Adipocyte (in vitro differentiated cells): Measurements from ENCODE around the gene CAT.

Source experiments
- DNase-seq: peaks from one replicate; pipeline ENCODE4 v3.0.0-alpha.2; 2015; ENCODE audit warnings: low read depth
- H3K27me3 ChIP-seq: replicated peaks from 2 replicates; pipeline ENCODE4 v1.7.0; 2013; ENCODE audit warnings: mild to moderate bottlenecking, low read length, moderate library complexity; ENCODE audit not compliant: control insufficient read depth, insufficient read depth
- H3K36me3 ChIP-seq: 2 replicates; pipeline ENCODE4 v1.7.0; 2013; ENCODE audit warnings: low read length, mild to moderate bottlenecking, moderate library complexity; ENCODE audit not compliant: control insufficient read depth, insufficient read depth, severe bottlenecking
- H3K4me1 ChIP-seq: 2 replicates; pipeline ENCODE4 v1.7.0; 2013; ENCODE audit warnings: mild to moderate bottlenecking, low read length, moderate library complexity; ENCODE audit not compliant: control insufficient read depth, insufficient read depth
- H3K4me3 ChIP-seq: 2 replicates; pipeline ENCODE4 v1.7.0; 2013; ENCODE audit warnings: mild to moderate bottlenecking, low read length, moderate library complexity
- H3K9ac ChIP-seq: 2 replicates; pipeline ENCODE4 v1.7.0; 2013; ENCODE audit warnings: mild to moderate bottlenecking, low read length, moderate library complexity
- H3K9me3 ChIP-seq: 2 replicates; pipeline ENCODE4 v1.7.0; 2013; ENCODE audit warnings: mild to moderate bottlenecking, low read length, moderate library complexity; ENCODE audit not compliant: control insufficient read depth

The CAT gene

GRCh38 chr11:34483106-34483874 lies 44.6 kb downstream of the CAT start:
- Histone ChIP-seq H3K9ac (no peak overlapping the region), H3K27me3 (peaks cover 3% of the 10 kb centered on the region), H3K4me1 (peaks cover 4% of the 10 kb centered on the region), H3K9me3 (no peaks in the 10 kb centered on the region), H3K4me3 (no peak overlapping the region), H3K36me3 (no peaks in the 10 kb centered on the region)
- no peak for DNase-seq

- no peak for DNase-seq
- Histone ChIP-seq H3K9me3 (no peaks in the 10 kb centered on the region), H3K4me3 (no peak overlapping the region), H3K4me1 (no peaks in the 10 kb centered on the region), H3K9ac (no peak overlapping the region), H3K36me3 (no peaks in the 10 kb centered on the region), H3K27me3 (peaks cover 8% of the 10 kb centered on the region)
Measured at GRCh38 chr11:34487430-34487829, 48.7 kb downstream of the CAT start.

GRCh38 chr11:34488855-34489557 lies 50.3 kb downstream of the CAT start:
- Histone ChIP-seq H3K4me3 (no peak overlapping the region), H3K9ac (no peak overlapping the region), H3K36me3 (no peaks in the 10 kb centered on the region), H3K4me1 (peaks cover 10% of the 10 kb centered on the region), H3K9me3 (no peaks in the 10 kb centered on the region), H3K27me3 (peaks cover 10% of the 10 kb centered on the region)
- DNase-seq, result no peak

- DNase-seq, result no peak
- no peaks in the 10 kb centered on the region for H3K36me3 ChIP-seq
- peaks cover 10% of the 10 kb centered on the region for H3K27me3 ChIP-seq
- H3K4me1 ChIP-seq, result peaks cover 10% of the 10 kb centered on the region
- H3K9ac ChIP-seq, result no peak overlapping the region
- H3K9me3 ChIP-seq, result no peaks in the 10 kb centered on the region
- H3K4me3 ChIP-seq, result no peak overlapping the region
Measured at GRCh38 chr11:34490304-34490703, 51.6 kb downstream of the CAT start.

DNA sequence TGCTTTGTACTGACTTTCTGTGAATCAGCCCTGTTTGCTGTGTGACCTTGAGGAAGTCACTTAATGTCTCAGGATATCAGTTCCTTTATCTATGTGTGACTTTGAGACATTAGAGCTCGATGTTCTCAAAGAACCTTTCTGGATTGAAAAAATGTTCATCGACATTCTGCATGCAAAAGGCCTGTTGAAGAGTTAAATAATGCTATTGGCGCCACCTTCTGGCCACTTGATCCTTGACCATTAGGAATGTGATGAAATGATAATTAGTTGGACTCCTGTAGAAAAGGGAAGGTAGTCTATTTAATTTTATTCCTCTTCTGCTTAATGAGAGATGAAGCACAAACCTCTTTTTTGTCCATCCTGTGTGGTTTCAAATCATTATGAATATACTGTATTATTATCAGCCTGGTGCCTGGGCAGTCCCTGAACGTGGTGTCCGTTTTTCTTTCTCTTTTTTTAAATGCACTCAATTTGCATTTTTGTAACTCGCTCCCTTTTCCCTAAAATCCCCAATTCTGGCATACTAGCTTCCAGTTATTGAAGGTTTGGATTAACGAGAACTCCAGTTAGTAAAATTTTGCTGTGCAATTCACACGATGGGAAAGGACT lies 54.2 kb downstream of the CAT start:
- DNase-seq, result peak; percentile 84
- Histone ChIP-seq H3K4me1 (peaks cover 10% of the 10 kb centered on the region), H3K4me3 (no peak overlapping the region), H3K9ac (no peak overlapping the region), H3K27me3 (peaks cover 10% of the 10 kb centered on the region), H3K36me3 (no peaks in the 10 kb centered on the region), H3K9me3 (no peaks in the 10 kb centered on the region)

GRCh38 chr11:34493468-34493867 lies 54.7 kb downstream of the CAT start:
- Histone ChIP-seq H3K27me3 (peaks cover 10% of the 10 kb centered on the region), H3K4me3 (no peak overlapping the region), H3K36me3 (no peaks in the 10 kb centered on the region)

DNA sequence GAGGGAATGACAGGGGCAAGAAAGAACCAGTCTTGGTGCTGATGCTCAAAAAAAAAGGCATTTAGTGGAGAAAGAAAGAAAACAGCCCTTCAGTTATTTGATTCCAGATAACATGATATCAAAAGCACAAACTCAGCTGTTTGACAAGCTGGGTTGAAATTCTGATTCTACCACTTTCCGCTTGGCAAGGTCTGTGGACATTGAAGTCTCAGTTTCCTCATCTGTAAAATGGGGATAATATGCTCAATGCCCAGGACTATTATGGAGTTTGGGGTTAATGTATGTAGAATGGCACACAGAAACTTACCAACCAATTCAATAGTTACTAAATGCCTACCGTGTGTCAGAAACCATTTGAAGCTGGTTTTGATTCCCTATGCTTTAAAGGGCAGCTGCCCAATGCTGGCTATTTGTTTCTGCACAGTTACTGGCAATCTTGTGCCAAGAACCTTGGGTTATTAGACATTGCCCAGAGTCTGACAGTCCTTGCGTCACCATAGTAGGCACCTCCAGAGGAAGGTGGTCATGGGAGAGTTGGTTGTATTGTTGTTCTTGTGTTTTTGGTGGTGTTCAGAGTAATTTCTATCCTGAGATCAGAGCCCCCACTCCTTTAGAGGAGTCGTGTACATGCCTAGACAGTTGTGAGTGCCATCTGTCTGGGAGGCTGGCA lies 55.3 kb downstream of the CAT start:
- peaks cover 5% of the 10 kb centered on the region for H3K27me3 ChIP-seq
- no peak overlapping the region for H3K9ac ChIP-seq
- H3K4me1 ChIP-seq, result peaks cover 10% of the 10 kb centered on the region
- H3K36me3 ChIP-seq, result no peaks in the 10 kb centered on the region
- no peaks in the 10 kb centered on the region for H3K9me3 ChIP-seq
- no peak overlapping the region for H3K4me3 ChIP-seq
- DNase-seq, result no peak

More at GRCh38 chr11:34493468-34493867, 54.7 kb downstream of the CAT start:
- H3K9ac ChIP-seq, result no peak overlapping the region
- H3K9me3 ChIP-seq, result no peaks in the 10 kb centered on the region
- no peak for DNase-seq
- peaks cover 10% of the 10 kb centered on the region for H3K4me1 ChIP-seq

DNA sequence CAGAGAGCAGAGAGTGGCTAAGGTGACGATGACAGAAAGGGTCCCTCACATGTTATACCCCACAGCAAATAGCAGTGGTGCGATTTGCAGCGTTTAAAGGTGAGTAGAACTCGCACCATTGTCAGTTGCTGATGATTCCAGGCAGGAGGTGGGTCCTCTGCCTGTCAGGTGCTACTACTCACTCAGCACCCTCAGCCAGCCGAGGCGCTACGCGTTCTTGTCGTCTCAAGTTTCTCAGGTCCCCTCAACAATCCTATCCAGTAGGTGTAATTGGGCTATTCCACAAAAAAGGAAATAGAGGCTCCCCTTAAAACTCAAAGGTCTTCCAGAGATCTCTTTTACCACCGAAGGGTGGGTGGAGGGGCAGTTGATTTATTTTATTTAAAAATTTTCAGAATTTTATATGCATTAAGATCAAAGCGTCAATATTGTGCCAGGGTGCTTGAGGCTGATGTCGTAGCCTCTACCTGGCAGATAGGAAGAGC lies 56.5 kb downstream of the CAT start:
- no peak overlapping the region for H3K9ac ChIP-seq
- DNase-seq, result no peak
- no peaks in the 10 kb centered on the region for H3K9me3 ChIP-seq
- peaks cover 3% of the 10 kb centered on the region for H3K27me3 ChIP-seq
- no peaks in the 10 kb centered on the region for H3K36me3 ChIP-seq
- H3K4me3 ChIP-seq, result no peak overlapping the region
- peaks cover 10% of the 10 kb centered on the region for H3K4me1 ChIP-seq

GRCh38 chr11:34495724-34496377 lies 57.1 kb downstream of the CAT start:
- H3K4me3 ChIP-seq, result no peak overlapping the region
- no peak overlapping the region for H3K9ac ChIP-seq
- peaks cover 3% of the 10 kb centered on the region for H3K27me3 ChIP-seq
- peaks cover 10% of the 10 kb centered on the region for H3K4me1 ChIP-seq
- H3K9me3 ChIP-seq, result no peaks in the 10 kb centered on the region
- DNase-seq, result no peak
- H3K36me3 ChIP-seq, result no peaks in the 10 kb centered on the region

GRCh38 chr11:34499719-34500500 lies 61.2 kb downstream of the CAT start:
- H3K4me1 ChIP-seq, result peaks cover 17% of the 10 kb centered on the region
- H3K36me3 ChIP-seq, result no peaks in the 10 kb centered on the region
- H3K9ac ChIP-seq, result no peak overlapping the region
- H3K9me3 ChIP-seq, result no peaks in the 10 kb centered on the region
- no peak for DNase-seq
- H3K4me3 ChIP-seq, result no peak overlapping the region
- H3K27me3 ChIP-seq, result no peaks in the 10 kb centered on the region
